CD14-positive monocyte (primary cell): ENCODE results near the gene RAB11B. TPM values are rescaled to one million over a fixed set of nuclear protein-coding genes. Genes with fewer than 3 reads are reported as not detected.
"Not testable (repeated sequence)": the region's sequence is repeated elsewhere in the genome, so short reads cannot be mapped to it uniquely, and the experiment has no call there.

Experiments used
- DNase-seq, 3 donors: peaks; one replicate each; pipeline ENCODE4 v3.0.0-alpha.2; 2011 to 2022
- H2AFZ ChIP-seq: 2 replicates; pipeline ENCODE4 v1.6.0; 2012; ENCODE audit warnings: mild to moderate bottlenecking, low read depth, low read length, inconsistent platforms; ENCODE audit not compliant: insufficient read depth, poor library complexity, severe bottlenecking
- H3K27ac ChIP-seq, 2 donors: 1 replicate in 1 of 2; 2 replicates in 1 of 2; pipeline ENCODE4 v1.5.1; 2012 to 2013; ENCODE audit warnings: low read length in 2 of 2, control low read depth in 1 of 2, inconsistent platforms in 1 of 2, low read depth in 1 of 2, mild to moderate bottlenecking in 1 of 2
- H3K27me3 ChIP-seq, 2 donors: one replicate each; pipeline versions ENCODE4 v1.6.0 to v1.6.1; 2011 to 2013; ENCODE audit warnings: low read length in 2 of 2; ENCODE audit not compliant: control insufficient read depth in 2 of 2, insufficient read depth in 2 of 2
- H3K36me3 ChIP-seq, 2 donors: replicated peaks in 1 of 2; 1 replicate in 1 of 2; 2 replicates in 1 of 2; pipeline versions ENCODE4 v1.5.1 to v1.6.1; 2012 to 2013; ENCODE audit warnings: low read length in 2 of 2, control low read depth in 1 of 2, inconsistent platforms in 1 of 2, mild to moderate bottlenecking in 1 of 2; ENCODE audit not compliant: insufficient read depth in 2 of 2, control insufficient read depth in 1 of 2
- H3K4me1 ChIP-seq, 2 donors: 1 replicate in 1 of 2; 2 replicates in 1 of 2; pipeline versions ENCODE4 v1.5.1 to v1.6.1; 2012 to 2013; ENCODE audit warnings: low read length in 2 of 2, control low read depth in 1 of 2, inconsistent platforms in 1 of 2, mild to moderate bottlenecking in 1 of 2, moderate library complexity in 1 of 2; ENCODE audit not compliant: insufficient read depth in 2 of 2, control insufficient read depth in 1 of 2
- H3K4me2 ChIP-seq: replicated peaks from 2 replicates; pipeline ENCODE3; 2012; ENCODE audit warnings: low read length, moderate library complexity, mild to moderate bottlenecking; ENCODE audit not compliant: poor library complexity, severe bottlenecking; ENCODE audit errors: extremely low read depth
- H3K4me3 ChIP-seq, 3 experiments: fragments of 200-600 bp in 1 of 3; sonication (generic) in 1 of 3; replicated peaks in 1 of 3; 1 replicate in 2 of 3; 2 replicates in 1 of 3; pipeline ENCODE4 v1.5.1; 2011 to 2013; ENCODE audit warnings: low read length in 3 of 3, mild to moderate bottlenecking in 3 of 3, control low read depth in 2 of 3, low read depth in 2 of 3, inconsistent platforms in 1 of 3, moderate library complexity in 1 of 3
- H3K79me2 ChIP-seq: 2 replicates; pipeline ENCODE4 v1.6.0; 2012; ENCODE audit warnings: mild to moderate bottlenecking, control low read depth, inconsistent platforms, low read length, moderate library complexity; ENCODE audit not compliant: insufficient read depth
- H3K9ac ChIP-seq: 2 replicates; pipeline ENCODE4 v1.6.0; 2017; ENCODE audit warnings: low read length, mild to moderate bottlenecking; ENCODE audit not compliant: insufficient read depth, poor library complexity, severe bottlenecking
- H3K9me3 ChIP-seq, 2 donors: replicated peaks in 1 of 2; 1 replicate in 1 of 2; 2 replicates in 1 of 2; pipeline versions ENCODE4 v1.5.1 to v1.6.1; 2012 to 2013; ENCODE audit warnings: low read length in 2 of 2, control low read depth in 1 of 2; ENCODE audit not compliant: control insufficient read depth in 1 of 2, insufficient read depth in 1 of 2
- H4K20me1 ChIP-seq: 2 replicates; pipeline ENCODE4 v1.6.0; 2012; ENCODE audit warnings: mild to moderate bottlenecking, low read length, control low read depth, moderate library complexity; ENCODE audit not compliant: insufficient read depth
- H3K27ac Mint-ChIP-seq, 7 donors: one replicate each; pipeline ENCODE4 v1.8.0; 2020; ENCODE audit warnings: mild to moderate bottlenecking in 7 of 7, mixed read lengths in 7 of 7, moderate library complexity in 6 of 7, inconsistent platforms in 2 of 7
- H3K27me3 Mint-ChIP-seq, 3 donors: one replicate each; pipeline ENCODE4 v1.8.0; 2021 to 2022; ENCODE audit warnings: low read depth in 3 of 3, mild to moderate bottlenecking in 3 of 3, mixed read lengths in 3 of 3, moderate library complexity in 3 of 3, inconsistent platforms in 1 of 3
- H3K36me3 Mint-ChIP-seq, 2 donors: one replicate each; pipeline ENCODE4 v1.8.0; 2020; ENCODE audit warnings: mixed read lengths in 2 of 2, inconsistent platforms in 1 of 2, mild to moderate bottlenecking in 1 of 2
- H3K4me1 Mint-ChIP-seq: one replicate; pipeline ENCODE4 v1.8.0; 2020; ENCODE audit warnings: mild to moderate bottlenecking, mixed read lengths
- H3K4me3 Mint-ChIP-seq, 2 donors: one replicate each; pipeline ENCODE4 v1.8.0; 2020; ENCODE audit warnings: mild to moderate bottlenecking in 2 of 2, mixed read lengths in 2 of 2, moderate library complexity in 1 of 2
- H3K9me3 Mint-ChIP-seq, 7 donors: one replicate each; pipeline ENCODE4 v1.8.0; 2020 to 2022; ENCODE audit warnings: mixed read lengths in 7 of 7, mild to moderate bottlenecking in 6 of 7, moderate library complexity in 6 of 7, inconsistent platforms in 2 of 7
- WGBS: methylation state at CpG from one replicate; pipeline ENCODE4 v1.1.5; 2013; ENCODE audit warnings: missing lambda C conversion rate; ENCODE audit not compliant: insufficient coverage; 5-methylcytosine and 5-hydroxymethylcytosine counted together
- intact Hi-C, 2 donors: fragments of 100-400 bp; cut with micrococcal nuclease; formaldehyde crosslinking; loops; one replicate each; pipeline versions ENCODE4 v1.15.0 to v1.15.1; 2023
- polyA plus RNA-seq, 3 donors: library from polyadenylated mRNA; depleted of rRNA in 1 of 3; unstranded in 2 of 3; stranded (reverse) in 1 of 3; fragments of 300-500 nt in 2 of 3; fragments of >200 nt in 1 of 3; fragmentation: Illumina TruSeq in 2 of 3; gene quantifications; 1 replicate in 2 of 3; 2 replicates in 1 of 3; pipeline ENCODE4 v1.2.3, GENCODE V29; 2012 to 2021

RAB11B gene
- polyA plus RNA-seq, 3 donors: 36.5 to 128 (median 45.4) TPM

DNA sequence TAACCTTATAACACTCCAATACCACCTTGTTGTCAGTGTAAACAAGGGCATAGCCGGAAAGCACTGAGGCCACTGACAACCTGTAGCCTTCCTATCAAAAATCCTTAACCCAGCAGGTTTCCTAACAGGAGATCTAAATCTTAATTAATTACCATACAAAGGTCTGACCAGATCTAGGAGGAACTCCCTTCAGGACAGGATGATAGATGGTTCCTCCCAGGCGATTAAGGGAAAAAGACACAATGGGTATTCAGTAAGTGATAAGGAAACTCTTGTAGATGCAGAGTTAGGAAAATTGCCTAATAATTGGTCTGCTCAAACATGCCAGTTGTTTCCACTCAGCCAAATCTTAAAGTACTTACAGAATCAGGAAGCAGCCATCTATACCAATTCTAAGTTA, 5.1 kb upstream of the RAB11B start:
- H3K27ac Mint-ChIP-seq: peak overlapping the region in 5 of 7 donors; percentile 8 to 92 (median 65)
- peaks cover 7 to 11% of the 10 kb centered on the region in 2 donors for H3K36me3 Mint-ChIP-seq
- H3K9ac ChIP-seq, H3K9me3 ChIP-seq, H3K27me3 ChIP-seq, H3K4me3 ChIP-seq, H2AFZ ChIP-seq, H3K27ac ChIP-seq, H3K79me2 ChIP-seq, intact Hi-C loops, H3K4me2 ChIP-seq, H4K20me1 ChIP-seq, H3K36me3 ChIP-seq, H3K4me3 Mint-ChIP-seq, H3K27me3 Mint-ChIP-seq, DNase-seq: not testable (repeated sequence)
- no CpG with 5 or more reads among the region's 2 CpGs for WGBS
- peaks cover 6 to 11% (median 8%) of the 10 kb centered on the region in 7 donors for H3K9me3 Mint-ChIP-seq
- peaks cover 5 to 19% of the 10 kb centered on the region in 2 donors for H3K4me1 ChIP-seq
- peaks cover 25% of the 10 kb centered on the region for H3K4me1 Mint-ChIP-seq

DNA sequence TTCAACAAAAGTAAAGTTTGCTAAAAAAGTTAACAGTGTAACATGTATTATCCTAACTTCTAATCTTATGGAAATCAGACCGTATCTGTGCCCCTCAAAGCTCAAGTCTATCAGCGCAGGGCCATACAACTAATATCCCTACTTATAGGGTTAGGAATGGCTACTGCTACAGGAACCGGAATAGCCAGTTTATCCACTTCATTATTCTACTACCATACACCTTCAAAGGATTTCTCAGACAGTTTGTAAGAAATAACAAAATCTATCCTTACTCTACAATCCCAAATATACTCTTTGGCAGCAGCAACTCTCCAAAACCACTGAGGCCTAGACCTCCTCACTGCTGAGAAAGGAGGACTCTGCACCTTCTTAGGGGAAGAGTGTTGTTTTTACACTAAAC, 4.6 kb upstream of the RAB11B start:
- H3K27ac Mint-ChIP-seq, DNase-seq, H3K4me3 Mint-ChIP-seq, H3K4me2 ChIP-seq, H3K36me3 ChIP-seq, H3K27me3 Mint-ChIP-seq, H3K79me2 ChIP-seq, H4K20me1 ChIP-seq, H3K9me3 Mint-ChIP-seq, H3K4me3 ChIP-seq, H2AFZ ChIP-seq, H3K27me3 ChIP-seq, intact Hi-C loops, H3K9me3 ChIP-seq, H3K9ac ChIP-seq, H3K27ac ChIP-seq: not testable (repeated sequence)
- Mint-ChIP-seq H3K36me3 (peaks cover 7 to 11% of the 10 kb centered on the region in 2 donors), H3K4me1 (peaks cover 23% of the 10 kb centered on the region)
- WGBS: no CpG with 5 or more reads among the region's 3 CpGs
- peaks cover 5 to 19% of the 10 kb centered on the region in 2 donors for H3K4me1 ChIP-seq

DNA sequence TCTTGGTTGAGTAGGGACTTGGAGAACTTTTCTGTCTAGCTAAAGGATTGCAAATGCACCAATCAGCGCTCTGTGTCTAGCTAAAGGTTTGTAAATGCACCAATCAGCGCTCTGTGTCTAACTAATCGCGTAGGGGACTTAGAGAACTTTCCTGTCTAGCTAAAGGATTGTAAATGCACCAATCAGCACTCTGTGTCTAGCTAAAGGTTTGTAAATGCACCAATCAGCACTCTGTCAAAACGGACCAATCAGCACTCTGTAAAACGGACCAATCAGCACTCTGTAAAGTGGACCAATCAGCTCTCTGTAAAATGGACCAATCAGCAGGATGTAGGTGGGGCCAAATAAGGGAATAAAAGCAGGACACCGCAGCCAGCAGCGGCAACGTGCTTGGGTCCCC, 3.7 kb upstream of the RAB11B start:
- H3K4me3 Mint-ChIP-seq, H3K27me3 ChIP-seq, H3K4me2 ChIP-seq, H3K27ac Mint-ChIP-seq, H3K27ac ChIP-seq, DNase-seq, H3K79me2 ChIP-seq, H3K36me3 ChIP-seq, H3K4me3 ChIP-seq, H2AFZ ChIP-seq, intact Hi-C loops, H3K9me3 Mint-ChIP-seq, H4K20me1 ChIP-seq, H3K9me3 ChIP-seq, H3K27me3 Mint-ChIP-seq, H3K9ac ChIP-seq: not testable (repeated sequence)
- WGBS: 94% methylated on average over 7 of the region's 9 CpGs
- H3K4me1 ChIP-seq: peaks cover 11 to 27% of the 10 kb centered on the region in 2 donors
- Mint-ChIP-seq H3K36me3 (peaks cover 5 to 11% of the 10 kb centered on the region in 2 donors), H3K4me1 (peaks cover 29% of the 10 kb centered on the region)
